ENCODE data around the gene WDR19.
A peak's percentile ranks its signal among the peaks of the same experiment; 100 is the strongest.

Gene WDR19

GRCh38 chr4:39308611-39309010, 126.3 kb downstream of the WDR19 start:
- H3K4me3 ChIP-seq (ENCODE audit: low read length), result no peak overlapping the region
- no peak for TF ChIP-seq CTCF (conservative IDR thresholded peaks at IDR 0.05; ENCODE audit: low read length)
- DNase-seq (ENCODE audit: low read depth), result peak; percentile 5

- no peak for TF ChIP-seq CTCF (conservative IDR thresholded peaks at IDR 0.05; ENCODE audit: low read length)
- no peak overlapping the region for H3K4me3 ChIP-seq (ENCODE audit: low read length)
- DNase-seq (ENCODE audit: low read depth), result no peak
Measured at GRCh38 chr4:39312816-39313215, 130.5 kb downstream of the WDR19 start.

- H3K4me3 ChIP-seq (ENCODE audit: low read length), result no peak overlapping the region
- TF ChIP-seq CTCF (conservative IDR thresholded peaks at IDR 0.05; ENCODE audit: low read length), result no peak
- DNase-seq (ENCODE audit: low read depth), result peak; percentile 81
Measured at GRCh38 chr4:39319676-39320075, 137.3 kb downstream of the WDR19 start.

- DNase-seq (ENCODE audit: low read depth), result peak; percentile 14
- TF ChIP-seq CTCF (conservative IDR thresholded peaks at IDR 0.05; ENCODE audit: low read length), result no peak
- H3K4me3 ChIP-seq (ENCODE audit: low read length), result no peak overlapping the region
Measured at GRCh38 chr4:39320381-39321115, 138.2 kb downstream of the WDR19 start.

GRCh38 chr4:39323821-39324220, 141.5 kb downstream of the WDR19 start:
- DNase-seq (ENCODE audit: low read depth), result peak; percentile 8
- no peak for TF ChIP-seq CTCF (conservative IDR thresholded peaks at IDR 0.05; ENCODE audit: low read length)
- H3K4me3 ChIP-seq (ENCODE audit: low read length), result no peak overlapping the region

GRCh38 chr4:39324446-39324845, 142.1 kb downstream of the WDR19 start:
- no peak for DNase-seq (ENCODE audit: low read depth)
- no peak overlapping the region for H3K4me3 ChIP-seq (ENCODE audit: low read length)
- no peak for TF ChIP-seq CTCF (conservative IDR thresholded peaks at IDR 0.05; ENCODE audit: low read length)

GRCh38 chr4:39324897-39325613, 142.7 kb downstream of the WDR19 start:
- TF ChIP-seq CTCF (conservative IDR thresholded peaks at IDR 0.05; ENCODE audit: low read length), result no peak
- peak; percentile 8 for DNase-seq (ENCODE audit: low read depth)
- H3K4me3 ChIP-seq (ENCODE audit: low read length), result no peak overlapping the region
